HG03175 (cell line): ENCODE measurements around the gene NSF.
"Not testable (repeated sequence)": the region's sequence is repeated elsewhere in the genome, so short reads cannot be mapped to it uniquely, and the experiment has no call there.

ENCODE experiments used
- ATAC-seq: cut with Tn5 transposase; IDR thresholded peaks from one replicate; pipeline ENCODE4 v1.9.1; 2021; ENCODE audit warnings: mild to moderate bottlenecking, moderate library complexity; ENCODE audit not compliant: unreplicated experiment

Gene NSF

GRCh38 chr17:46772475-46773220, 182.2 kb downstream of the NSF start:
- no peak for ATAC-seq

GRCh38 chr17:46773221-46773605, 182.7 kb downstream of the NSF start:
- ATAC-seq = no peak

- ATAC-seq = no peak
These were observed 183.2 kb downstream of the NSF start for GRCh38 chr17:46773676-46774075.

- ATAC-seq = no peak
These were observed 183.8 kb downstream of the NSF start for GRCh38 chr17:46774108-46774737.

GRCh38 chr17:46776298-46777005, 186.0 kb downstream of the NSF start:
- no peak for ATAC-seq

- no peak for ATAC-seq
These were observed 187.8 kb downstream of the NSF start for GRCh38 chr17:46777943-46778915.

GRCh38 chr17:46780003-46780373, 189.5 kb downstream of the NSF start:
- no peak for ATAC-seq

DNA sequence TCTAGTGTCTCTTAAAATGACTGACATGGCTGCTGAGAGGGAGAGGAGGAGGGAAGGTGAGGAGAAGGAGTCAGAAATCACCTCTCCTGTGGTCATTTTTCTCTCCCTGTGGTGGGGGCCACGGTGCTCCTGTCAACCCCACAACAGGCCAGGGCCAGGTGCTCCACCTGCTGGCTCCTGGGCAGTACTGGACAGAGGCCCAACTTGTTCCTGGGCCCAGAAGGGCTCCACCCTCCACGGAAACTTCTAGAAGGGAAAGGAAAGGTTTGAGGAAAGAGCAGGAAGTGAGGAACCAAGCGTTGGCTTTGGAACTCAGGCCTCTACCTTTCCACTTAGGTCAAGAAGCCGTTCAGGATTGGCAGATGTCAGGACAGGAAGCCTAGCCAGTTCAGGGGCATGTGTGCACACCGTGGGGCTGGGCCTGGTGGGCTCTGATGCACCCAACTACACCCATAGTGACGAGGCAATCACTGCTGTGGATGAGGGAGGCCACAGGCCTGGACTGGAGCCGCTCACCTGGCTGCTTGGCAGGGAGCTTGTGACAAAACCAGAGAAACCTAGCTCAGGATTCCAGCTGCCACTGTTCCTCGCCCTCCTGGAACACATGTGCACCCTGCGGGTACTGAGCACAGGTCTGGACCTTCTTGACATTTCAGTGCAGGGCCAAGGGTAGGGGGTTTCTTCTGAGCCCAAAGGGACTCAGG, 191.9 kb downstream of the NSF start:
- ATAC-seq = no peak

DNA sequence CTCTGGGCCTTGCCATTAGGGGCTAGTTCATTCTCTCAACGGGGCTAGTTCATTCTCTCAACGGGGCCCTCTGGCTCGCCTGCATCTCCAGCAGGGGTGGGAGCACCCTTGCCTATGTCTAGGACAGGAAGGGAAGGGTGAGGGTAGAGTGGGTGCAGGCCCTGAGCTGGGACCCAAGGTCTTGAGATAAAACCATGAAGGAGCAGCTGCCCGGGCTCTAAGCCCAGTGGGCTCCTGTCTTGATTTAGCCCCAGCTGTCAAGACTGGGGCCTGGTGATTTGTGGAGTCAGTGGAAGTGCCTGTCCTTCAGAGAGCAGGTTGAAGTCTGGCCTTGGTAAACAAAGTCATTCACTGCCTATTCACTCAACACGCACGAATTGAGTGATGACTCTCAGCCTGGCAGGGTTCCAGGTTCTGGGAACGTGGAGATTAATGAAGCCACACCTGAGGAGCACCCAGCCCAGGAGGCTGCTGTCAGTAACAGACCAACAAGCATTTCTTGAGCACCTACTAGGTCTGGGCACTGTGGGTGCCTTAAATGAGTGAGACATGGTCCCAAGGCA, 192.6 kb downstream of the NSF start:
- no peak for ATAC-seq

DNA sequence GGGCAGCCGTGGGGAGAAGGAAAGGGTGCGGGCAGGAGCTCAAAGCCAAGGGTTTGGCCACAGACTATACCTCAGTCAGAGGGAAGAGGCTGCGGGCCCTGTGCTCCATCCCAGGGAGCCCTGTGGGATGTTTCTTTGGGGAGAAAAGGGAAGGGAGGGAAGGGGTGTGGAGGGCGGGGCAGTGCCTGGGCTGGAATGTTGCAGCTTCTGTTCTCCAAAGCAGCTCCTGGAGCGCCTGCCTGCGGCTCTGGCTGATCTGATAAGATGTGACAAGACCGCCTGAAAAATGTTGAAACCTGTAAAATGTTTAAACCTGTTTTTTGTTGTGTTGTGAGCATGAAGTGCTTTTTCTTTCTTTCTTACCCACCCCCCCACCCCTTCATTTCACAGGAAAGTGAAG, 195.2 kb downstream of the NSF start:
- no peak for ATAC-seq

DNA sequence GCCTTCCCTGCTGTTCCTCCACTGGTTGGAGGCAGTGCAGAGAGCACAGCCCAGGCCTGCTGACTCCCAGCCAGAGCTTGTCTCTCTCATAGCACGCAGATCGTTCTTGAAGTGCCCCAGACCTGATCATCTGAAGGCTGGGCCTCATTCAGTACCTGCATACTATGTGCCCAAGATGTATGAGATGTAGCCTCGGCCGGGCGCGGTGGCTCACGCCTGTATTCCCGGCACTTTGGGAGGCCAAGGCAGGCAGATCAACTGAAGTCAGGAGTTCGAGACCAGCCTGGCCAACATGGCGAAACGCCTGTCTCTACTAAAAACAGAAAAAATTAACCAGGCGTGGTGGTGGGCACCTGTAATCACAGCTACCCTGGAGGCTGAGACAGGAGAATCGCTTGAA, 197.0 kb downstream of the NSF start:
- no peak for ATAC-seq

GRCh38 chr17:46788300-46788699, 197.8 kb downstream of the NSF start:
- ATAC-seq = no peak

- ATAC-seq = no peak
These were observed 198.3 kb downstream of the NSF start for GRCh38 chr17:46788796-46789195.

DNA sequence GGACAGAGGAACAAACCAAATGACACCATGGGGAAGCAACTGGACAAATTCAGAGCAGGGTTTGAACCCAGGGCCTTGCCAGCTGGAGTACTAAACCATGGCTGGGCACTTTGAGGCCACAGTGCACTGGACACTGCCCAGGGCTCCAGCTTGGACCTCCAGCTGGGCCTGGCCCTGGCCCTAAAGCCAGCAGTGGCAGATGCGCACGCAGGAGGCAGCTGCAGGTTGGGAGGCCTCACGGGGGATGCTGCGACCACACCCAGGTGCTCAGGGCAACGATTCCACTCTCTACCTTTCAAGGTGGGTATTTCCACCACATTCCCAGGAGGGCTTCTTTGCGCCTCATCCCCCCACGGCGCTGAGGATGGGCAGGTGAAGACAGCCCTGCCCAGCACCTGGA, 199.1 kb downstream of the NSF start:
- no peak for ATAC-seq

DNA sequence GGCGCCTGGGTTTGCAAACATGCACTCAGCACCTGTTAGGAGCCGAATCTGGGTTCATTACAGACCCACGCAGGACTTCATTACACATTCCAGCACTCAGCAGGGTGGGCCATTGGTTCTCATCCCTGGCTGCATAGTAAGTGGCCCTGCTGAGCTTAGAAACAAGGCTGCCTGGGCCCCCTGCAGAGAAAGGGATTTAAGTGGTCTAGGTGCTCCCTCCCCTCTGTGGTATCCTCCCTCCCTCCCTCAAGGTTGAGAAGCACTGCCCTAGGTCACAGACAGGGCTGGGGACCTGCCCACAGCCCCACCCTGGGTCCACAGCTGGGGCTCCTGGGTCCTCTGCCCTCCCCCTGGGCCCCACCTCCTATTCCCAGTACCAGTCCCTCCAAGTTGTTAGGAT, 199.7 kb downstream of the NSF start:
- no peak for ATAC-seq

DNA sequence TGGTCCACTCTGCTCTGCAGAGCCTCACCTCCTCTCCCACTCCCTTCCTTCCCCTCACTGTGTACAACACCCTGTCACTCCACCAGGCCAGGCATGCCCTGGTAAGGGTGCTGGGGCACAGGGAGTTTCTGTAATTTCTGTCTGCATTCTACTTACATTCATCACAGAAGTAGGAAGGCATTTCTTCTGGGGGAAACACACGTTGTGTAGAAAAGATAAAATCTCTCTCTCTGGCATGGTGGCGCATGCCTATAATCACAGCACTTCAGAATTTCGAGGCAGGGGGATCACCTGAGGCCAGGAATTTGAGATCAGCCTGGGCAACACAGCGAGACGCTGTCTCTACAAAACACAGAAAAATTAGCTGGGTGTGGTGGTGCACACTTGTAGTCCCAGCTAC, 201.1 kb downstream of the NSF start:
- ATAC-seq = no peak

- no peak for ATAC-seq
These were observed 201.6 kb downstream of the NSF start for GRCh38 chr17:46792071-46792470.

DNA sequence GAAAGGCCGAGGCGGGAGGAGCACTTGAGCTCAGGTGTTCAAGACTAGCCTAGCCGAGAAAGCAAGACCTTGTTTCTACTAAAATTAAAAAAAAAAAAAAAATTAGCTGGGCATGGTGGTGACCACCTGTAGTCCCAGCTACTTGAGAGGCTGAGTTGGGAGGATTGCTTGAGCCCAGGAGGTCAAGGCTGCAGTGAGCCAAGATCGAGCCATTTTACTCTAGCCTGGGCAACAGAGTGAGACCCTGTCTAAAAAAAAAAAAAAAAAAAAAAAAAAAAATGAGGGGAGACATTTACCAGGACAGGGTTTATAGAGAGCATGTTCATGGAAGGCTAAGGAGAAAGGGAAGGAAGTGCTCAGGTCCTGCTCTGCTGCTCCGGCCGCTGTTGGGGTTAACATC, 202.6 kb downstream of the NSF start:
- not testable (repeated sequence) for ATAC-seq

DNA sequence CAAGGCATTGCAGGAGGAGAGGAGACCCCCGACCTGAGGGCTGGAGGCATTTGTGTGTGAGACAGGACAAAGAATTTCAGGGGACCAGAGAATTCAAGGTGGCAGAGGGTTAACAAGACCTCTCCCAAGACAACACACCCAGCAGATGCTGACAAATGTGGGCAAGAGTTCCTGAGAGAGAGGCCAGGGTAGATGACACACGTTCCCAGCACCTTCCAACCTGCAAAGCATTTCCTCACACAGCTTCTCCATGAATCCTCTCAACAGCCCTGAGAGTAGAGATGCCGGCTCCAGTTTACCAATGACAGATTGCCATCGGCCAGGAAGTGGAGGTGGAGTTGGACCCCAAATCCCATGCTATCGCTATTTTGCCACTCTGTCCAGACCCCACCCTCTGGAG, 203.1 kb downstream of the NSF start:
- no peak for ATAC-seq

DNA sequence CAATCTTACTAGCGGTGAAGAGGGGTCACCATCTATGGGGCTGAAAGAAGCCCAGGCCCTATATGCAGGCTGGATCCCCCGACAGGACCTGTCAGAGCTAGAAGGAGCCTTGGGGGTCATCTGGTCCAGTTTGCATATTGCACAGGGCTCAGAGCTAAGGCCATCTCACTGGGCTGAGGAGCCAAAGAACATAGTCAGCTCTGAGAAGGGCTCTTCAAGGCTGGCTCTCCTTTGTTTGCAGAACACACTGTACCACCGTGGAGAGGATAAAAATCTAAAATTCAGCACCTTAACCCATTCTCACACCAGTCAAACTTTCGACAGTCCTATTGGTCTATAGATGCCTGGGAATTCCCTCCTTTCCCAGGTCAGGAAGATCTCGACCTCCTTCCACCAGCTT, 203.8 kb downstream of the NSF start:
- no peak for ATAC-seq
